COLO829 (cell line): ENCODE results near the gene LTB.

Experiments used
- DNase-seq: peaks from one replicate; pipeline ENCODE4 v3.0.0; 2012; ENCODE audit warnings: low spot score

The LTB gene

GRCh38 chr6:31582230-31582643 lies at the start of gene LTB:
Gene LTB (minus strand): TSS chr6:31582424. CDS start chr6:31582417, 7 bp downstream.
- no peak for DNase-seq

GRCh38 chr6:31631681-31632278 lies 49.6 kb upstream of the LTB start:
- no peak for DNase-seq

- DNase-seq: no peak
These were observed 49.0 kb upstream of the LTB start for GRCh38 chr6:31631209-31631608.

GRCh38 chr6:31630177-31630934 lies 48.1 kb upstream of the LTB start:
- DNase-seq: no peak

DNA sequence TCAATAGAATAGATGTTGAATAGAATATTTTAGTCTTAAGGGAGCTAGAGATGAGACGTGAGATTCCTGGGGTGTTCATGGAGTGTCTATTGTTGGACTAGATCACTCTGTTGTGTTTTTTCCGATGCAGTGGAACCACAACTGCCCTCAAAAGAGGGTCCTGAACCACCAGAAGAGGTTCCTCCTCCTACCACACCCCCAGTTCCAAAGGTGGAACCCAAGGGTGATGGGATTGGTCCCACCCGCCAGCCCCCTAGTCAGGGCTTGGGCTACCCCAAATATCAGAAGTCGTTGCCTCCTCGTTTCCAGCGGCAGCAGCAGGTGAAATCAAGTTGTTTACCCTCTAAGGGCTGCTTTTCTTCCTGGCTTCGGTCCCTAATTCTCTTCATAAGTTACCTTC lies 46.8 kb upstream of the LTB start:
- no peak for DNase-seq

- no peak for DNase-seq
These were observed 45.6 kb upstream of the LTB start for GRCh38 chr6:31627690-31628287.

GRCh38 chr6:31626952-31627351 lies 44.7 kb upstream of the LTB start:
- DNase-seq: no peak

DNA sequence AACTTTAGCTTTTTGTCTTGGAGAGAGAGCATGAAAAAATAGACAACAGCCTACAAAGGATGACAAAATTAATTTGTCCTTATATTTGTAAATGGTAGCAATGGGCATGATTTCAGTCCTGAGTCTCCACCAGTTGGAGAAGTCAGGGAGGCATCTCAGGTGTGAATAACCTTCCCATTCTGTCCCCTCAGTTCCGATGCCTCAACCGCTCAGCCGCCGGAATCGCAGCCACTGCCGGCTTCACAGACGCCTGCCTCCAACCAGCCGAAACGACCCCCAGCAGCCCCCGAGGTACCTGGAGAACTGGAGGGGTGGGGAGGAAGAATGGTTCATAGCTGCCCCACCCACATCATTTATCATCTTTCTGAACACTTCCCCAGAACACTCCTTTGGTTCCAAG lies 41.8 kb upstream of the LTB start:
- no peak for DNase-seq

GRCh38 chr6:31622684-31623091 lies 40.5 kb upstream of the LTB start:
- DNase-seq: no peak

DNA sequence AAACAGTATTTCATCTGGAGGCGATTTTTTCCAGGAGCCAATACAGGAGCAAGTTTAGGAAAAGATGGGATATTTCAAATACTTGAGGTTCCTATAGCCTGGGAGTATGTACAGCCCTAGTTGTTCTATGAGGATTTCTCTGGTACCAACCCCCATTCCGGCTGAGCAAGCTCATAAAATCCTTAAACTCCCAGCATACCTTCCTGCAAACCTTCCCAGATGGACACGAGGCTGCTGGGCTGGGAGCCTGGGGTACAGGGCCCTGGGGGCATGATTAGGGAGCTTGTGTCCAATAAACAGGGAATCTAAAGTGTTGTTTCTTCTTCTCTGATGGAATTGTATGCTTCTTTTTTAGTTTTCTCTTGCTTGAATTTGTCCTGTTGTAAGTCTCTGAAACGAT lies 39.8 kb upstream of the LTB start:
- no peak for DNase-seq

- DNase-seq: no peak
These were observed 39.2 kb upstream of the LTB start for GRCh38 chr6:31621320-31621939.

DNA sequence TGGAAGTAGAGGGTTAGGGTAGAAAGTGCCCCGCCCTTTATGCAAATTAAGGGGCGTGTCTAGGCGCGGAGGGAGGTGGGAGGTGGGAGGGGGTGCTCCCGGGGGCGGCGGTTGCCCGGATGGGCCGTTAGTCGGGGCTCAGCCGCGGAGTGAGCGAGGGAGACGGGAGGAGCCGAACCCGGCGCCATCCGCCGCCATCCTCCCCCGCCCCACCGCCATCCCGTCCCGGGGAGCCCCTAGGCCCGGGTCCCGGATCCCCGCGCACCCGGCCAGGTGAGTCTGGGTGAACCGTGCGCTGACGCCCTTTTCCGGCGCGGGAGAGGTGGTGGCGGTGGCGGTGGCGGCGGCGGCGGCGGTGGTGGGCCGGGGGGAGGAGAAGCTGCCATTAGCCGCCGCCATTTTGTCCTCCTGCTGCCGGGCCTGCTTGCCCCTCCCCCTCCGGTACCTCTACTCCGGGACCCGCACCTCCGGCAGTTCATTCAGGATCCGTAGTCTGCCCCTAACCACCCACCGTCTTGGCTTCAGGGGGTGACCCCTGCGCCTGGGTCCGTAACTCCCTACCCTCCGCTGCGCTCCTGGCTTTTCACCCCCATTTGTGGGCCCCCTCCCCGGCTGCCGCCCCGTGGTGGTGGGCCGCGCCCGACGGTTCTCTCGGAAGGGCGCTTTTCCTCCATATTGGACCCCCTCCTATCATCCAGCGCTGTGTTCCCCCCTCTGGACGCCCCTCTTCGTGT lies 38.5 kb upstream of the LTB start, which contains the start of gene PRRC2A:
Gene PRRC2A, plus strand, starts transcription at position 130 of the 734 bp plus-strand sequence. CDS start 2,075 bp downstream, outside the sequence.
- peak; percentile 58 for DNase-seq

- DNase-seq: peak; percentile 100
These were observed 37.8 kb upstream of the LTB start for GRCh38 chr6:31619805-31620585.

GRCh38 chr6:31617010-31617409 lies 34.8 kb upstream of the LTB start:
- DNase-seq: no peak

DNA sequence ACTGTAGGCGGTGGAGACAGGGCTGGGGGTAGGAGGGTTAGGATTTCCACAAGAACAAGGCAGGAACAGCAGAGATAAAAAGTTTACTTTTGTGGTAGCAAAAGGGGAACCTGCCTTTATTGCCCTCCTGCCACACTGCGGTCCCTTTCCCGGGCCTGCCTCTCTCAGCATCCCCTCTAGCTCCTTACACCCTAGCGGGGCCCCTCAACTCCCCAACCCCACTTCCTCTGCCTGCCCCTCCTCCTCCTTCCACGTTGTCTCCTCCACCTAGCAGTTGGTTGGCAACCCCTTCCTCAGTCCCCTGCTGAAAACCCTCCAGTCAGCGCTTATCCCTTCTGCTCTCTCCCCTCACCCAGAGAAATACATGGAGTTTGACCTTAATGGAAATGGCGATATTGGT lies 33.5 kb upstream of the LTB start:
- DNase-seq: no peak

GRCh38 chr6:31614684-31615578 lies 32.7 kb upstream of the LTB start, which contains the start of gene AIF1:
Gene AIF1 (plus strand): TSS chr6:31615234. CDS start chr6:31615330, 96 bp downstream.
- DNase-seq: no peak

- DNase-seq: no peak
These were observed 31.9 kb upstream of the LTB start for GRCh38 chr6:31614075-31614619.

DNA sequence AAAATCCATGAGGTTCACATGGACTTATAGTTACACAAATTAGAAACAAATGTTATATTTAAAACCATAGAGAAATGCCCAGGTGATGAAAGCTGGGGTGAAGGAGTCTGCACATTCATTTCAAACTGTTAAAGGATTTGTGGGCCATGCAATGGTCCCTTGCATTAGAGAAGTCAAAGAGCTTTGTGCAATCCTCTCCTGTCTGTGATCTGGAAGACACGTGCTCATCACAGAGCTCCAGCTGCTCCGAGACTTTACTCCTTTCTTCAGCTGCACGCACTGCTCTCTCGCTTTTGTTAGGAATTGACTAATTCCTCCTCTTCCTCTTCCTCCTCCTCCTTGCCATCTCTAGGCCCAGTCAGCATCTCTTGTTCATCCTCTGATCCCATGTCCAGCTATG lies 28.7 kb upstream of the LTB start:
- DNase-seq: no peak

- no peak for DNase-seq
These were observed 27.5 kb upstream of the LTB start for GRCh38 chr6:31609519-31610406.
